Islet of Langerhans (tissue), 1 donor: Measurements from ENCODE around the gene APBB2.

Experiments
- FAIRE-seq: peaks from one replicate; lab custom pipeline; 2011; peaks lifted over from hg19 to GRCh38; lab: Jason Lieb, UNC

APBB2 gene

GRCh38 chr4:41214136-41214824 lies at the start of gene APBB2:
TSS of gene APBB2 (minus strand) at chr4:41214542. CDS start at chr4:41033254, 181,288 bp downstream.
- FAIRE-seq = no peak

- no peak for FAIRE-seq
Observed at GRCh38 chr4:41262198-41262597, 47.9 kb upstream of the APBB2 start.

- no peak for FAIRE-seq
Observed at GRCh38 chr4:41260116-41260733, 45.9 kb upstream of the APBB2 start.

GRCh38 chr4:41258783-41259182 lies 44.4 kb upstream of the APBB2 start:
- FAIRE-seq = no peak

- no peak for FAIRE-seq
Observed at GRCh38 chr4:41257906-41258305, 43.6 kb upstream of the APBB2 start.

- no peak for FAIRE-seq
Observed at GRCh38 chr4:41257257-41257901, 43.0 kb upstream of the APBB2 start.

- FAIRE-seq = no peak
Observed at GRCh38 chr4:41256740-41257256, 42.5 kb upstream of the APBB2 start, which contains the start of gene UCHL1. TSS of gene UCHL1 (plus strand) at chr4:41256928. CDS start at chr4:41256977, 49 bp downstream.

- peak; percentile 97 for FAIRE-seq
Observed at GRCh38 chr4:41256131-41256739, 41.9 kb upstream of the APBB2 start.

GRCh38 chr4:41245983-41246382 lies 31.6 kb upstream of the APBB2 start:
- no peak for FAIRE-seq

GRCh38 chr4:41241919-41242318 lies 27.6 kb upstream of the APBB2 start:
- FAIRE-seq = no peak

- FAIRE-seq = no peak
Observed at GRCh38 chr4:41236508-41236907, 22.2 kb upstream of the APBB2 start.

GRCh38 chr4:41236032-41236431 lies 21.7 kb upstream of the APBB2 start:
- no peak for FAIRE-seq

GRCh38 chr4:41232856-41233255 lies 18.5 kb upstream of the APBB2 start:
- no peak for FAIRE-seq

- no peak for FAIRE-seq
Observed at GRCh38 chr4:41232406-41232805, 18.1 kb upstream of the APBB2 start.

GRCh38 chr4:41227902-41228301 lies 13.6 kb upstream of the APBB2 start:
- no peak for FAIRE-seq

- FAIRE-seq = no peak
Observed at GRCh38 chr4:41221850-41222645, 7.7 kb upstream of the APBB2 start.

GRCh38 chr4:41219421-41219950 lies 5.1 kb upstream of the APBB2 start:
- FAIRE-seq = no peak

- no peak for FAIRE-seq
Observed at GRCh38 chr4:41218703-41219102, 4.4 kb upstream of the APBB2 start.

GRCh38 chr4:41217374-41217773 lies 3.0 kb upstream of the APBB2 start:
- no peak for FAIRE-seq

GRCh38 chr4:41217020-41217333 lies 2.6 kb upstream of the APBB2 start:
- peak; percentile 64 for FAIRE-seq

- FAIRE-seq = no peak
Observed at GRCh38 chr4:41216294-41217019, 2.1 kb upstream of the APBB2 start.
